HG03354 (cell line): ENCODE data around the gene DENND4C.
"Not testable (repeated sequence)": the region's sequence is repeated elsewhere in the genome, so short reads cannot be mapped to it uniquely, and the experiment has no call there.

Experiments used
- ATAC-seq: cut with Tn5 transposase; IDR thresholded peaks from one replicate; pipeline ENCODE4 v1.9.1; 2021; ENCODE audit warnings: mild to moderate bottlenecking; ENCODE audit not compliant: unreplicated experiment, poor library complexity, severe bottlenecking

Gene DENND4C

DNA sequence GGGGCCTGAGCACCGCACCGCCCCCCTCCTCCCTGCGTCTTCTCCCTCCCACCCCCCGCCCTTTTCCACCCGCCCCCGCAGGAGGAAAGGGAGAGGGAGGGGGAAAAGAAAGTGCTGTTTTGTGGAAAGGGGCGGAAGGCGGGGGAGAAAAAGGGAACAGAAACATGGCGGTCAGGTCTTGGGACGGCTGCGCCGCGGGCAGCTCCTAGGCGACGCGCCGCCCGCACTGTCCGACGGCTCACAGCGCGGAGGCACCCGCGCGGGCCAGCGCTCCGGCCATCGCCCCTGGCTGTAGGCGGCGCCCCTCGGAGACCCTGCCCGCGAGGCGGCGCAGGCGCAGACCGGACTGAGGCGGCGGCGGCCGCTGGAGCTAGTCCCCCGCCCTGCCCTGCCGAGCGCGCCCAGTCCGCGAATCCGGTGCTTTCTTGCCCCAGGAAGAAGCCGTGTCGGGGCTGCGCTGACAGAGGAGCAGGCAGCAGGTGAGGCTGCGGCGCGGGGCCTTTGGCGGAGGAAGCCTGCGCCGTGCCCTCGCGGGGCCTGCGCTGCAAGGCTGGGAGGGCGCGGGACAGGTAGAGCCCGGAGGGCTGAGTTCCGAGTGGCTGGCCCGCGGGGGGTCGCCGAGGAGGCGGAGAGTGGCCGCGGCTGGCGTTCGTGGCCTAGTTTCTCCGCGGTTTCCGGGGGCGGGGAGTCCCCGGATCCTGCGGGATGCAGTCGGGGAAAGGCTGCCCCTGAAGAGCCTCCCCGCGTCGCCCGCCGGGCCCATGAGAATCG is at the start of gene DENND4C:
Gene DENND4C, plus strand, starts transcription at position 339 of the 771 bp plus-strand sequence. CDS start 45,482 bp downstream, outside the sequence.
- peak; percentile 77 for ATAC-seq

DNA sequence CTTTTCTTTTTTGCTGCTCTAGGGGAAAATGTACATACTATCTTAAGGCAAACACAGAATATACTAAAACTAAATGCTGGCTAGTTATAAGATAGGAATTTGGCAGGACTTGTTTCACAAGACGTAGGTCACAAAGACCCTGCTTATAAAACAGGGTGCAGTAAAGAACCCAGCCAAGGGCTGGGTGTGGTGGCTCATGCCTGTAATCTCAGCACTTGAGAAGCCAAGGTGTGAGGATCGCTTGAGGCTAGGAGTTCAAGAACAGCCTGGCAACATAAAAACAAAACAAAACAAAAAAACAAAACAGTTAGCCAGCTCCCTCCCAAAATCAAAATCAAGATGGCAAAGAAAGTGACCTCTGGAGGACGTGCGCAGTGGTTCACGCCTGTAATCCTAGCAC is 49.5 kb upstream of the DENND4C start:
- no peak for ATAC-seq

DNA sequence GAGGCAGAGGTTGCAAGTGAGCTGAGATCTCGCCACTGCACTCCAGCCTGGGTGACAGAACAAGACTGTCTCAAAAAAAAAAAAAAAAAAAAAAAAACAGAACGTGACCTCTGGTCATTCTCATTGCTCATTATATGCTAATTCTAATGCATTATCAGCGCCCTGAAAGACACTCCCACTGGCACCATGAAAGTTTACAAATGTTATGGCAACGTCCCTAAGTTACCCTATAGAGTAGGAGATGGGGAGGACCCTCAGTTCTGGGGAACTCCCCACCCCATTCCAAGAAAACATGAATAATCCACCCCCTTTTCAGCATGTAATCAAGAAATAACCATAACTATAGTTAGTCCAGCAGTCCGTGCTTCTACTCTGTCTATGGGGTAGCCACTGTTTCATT is 48.9 kb upstream of the DENND4C start:
- ATAC-seq: no peak

DNA sequence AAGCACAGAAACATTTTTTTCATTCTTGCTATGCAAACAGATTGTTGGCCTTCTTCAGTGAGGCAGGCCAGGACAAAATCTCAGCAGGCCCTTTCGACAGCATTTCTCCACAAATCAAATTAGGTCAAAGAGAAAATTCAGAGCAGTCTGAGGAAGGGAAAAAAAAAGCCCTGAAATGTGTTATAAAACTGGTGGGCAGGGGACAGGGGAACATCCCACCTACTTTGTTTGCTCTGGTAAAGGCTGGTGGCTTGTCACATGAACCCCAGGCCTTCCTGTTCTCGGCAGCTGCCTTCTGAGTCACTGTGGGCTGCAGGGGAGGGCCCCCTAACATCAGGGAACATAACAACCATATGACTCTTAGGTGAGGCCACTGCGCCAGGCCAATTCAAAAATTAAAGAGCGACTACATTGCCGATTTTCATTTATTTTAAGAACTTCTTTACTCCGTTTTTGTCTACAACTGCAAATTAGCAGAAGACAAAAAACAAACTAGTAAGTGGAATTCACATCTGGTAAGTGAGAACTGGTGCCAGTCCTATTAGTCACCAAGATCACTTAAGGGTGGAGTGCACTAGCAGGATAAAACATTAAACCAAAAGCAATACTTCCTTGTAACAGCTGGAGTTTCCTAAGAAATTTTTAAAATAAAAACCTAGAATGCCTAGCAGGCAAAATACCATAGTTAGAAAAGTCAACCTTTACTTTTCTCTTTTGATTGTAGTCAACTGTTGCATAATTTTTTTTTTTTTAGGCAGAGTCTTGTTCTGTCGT is 46.2 kb upstream of the DENND4C start:
- peak; percentile 99 for ATAC-seq

DNA sequence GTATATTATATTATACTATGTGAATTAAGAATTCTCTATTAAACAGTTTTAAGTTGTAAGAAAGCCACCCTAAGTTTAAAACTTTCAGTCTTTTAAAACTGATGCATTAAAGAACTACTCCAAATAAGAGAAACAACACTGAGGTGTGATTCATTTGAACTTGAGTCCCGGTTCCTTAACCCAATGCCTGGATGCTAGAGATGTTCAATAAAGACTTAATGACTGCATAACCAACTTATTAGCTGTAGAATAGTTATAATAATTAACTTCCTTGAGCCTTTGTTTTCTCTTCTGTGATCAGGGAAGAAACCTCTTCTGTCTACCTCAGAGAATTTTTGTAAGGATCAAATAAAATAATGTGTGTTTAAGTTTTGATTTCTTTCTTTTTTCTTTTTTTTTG is 45.3 kb upstream of the DENND4C start:
- no peak for ATAC-seq

DNA sequence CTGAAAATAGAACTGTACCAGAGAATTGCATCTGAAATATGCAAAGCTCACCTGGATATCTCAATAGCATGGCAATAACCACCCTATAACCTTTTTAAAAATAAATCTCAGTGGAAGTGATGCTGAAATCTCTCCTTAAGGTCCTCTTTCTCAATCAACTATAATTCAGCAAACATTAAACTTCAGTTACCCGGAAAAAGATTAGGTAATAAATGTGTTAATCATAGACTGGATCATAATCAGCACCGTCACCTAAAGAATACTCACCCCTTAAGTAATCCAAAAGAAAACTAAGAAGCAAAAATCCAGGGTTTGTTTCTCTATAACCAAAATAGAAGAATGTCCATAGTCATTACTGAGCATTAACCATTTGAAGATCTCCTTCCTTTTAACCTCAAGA is 44.3 kb upstream of the DENND4C start:
- ATAC-seq: no peak

DNA sequence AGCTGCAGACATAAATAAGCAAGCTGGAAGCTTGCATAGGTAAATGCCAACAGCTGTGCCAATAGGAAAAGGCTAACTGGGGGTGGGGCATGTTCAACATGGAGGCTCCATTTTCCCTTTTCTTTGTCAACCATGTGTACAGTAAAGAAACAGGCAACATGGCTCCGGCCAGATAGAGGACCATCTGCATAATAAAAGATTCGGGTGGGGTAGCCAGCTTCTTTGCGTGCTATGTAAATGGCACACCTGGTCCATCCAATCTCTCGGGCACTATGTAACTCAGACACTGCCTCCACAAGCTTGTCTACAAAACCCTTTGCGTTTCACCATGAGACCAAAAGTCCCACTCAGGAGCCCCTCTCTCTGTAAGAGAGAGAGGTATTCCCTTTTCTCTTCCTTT is 41.7 kb upstream of the DENND4C start:
- ATAC-seq: no peak

DNA sequence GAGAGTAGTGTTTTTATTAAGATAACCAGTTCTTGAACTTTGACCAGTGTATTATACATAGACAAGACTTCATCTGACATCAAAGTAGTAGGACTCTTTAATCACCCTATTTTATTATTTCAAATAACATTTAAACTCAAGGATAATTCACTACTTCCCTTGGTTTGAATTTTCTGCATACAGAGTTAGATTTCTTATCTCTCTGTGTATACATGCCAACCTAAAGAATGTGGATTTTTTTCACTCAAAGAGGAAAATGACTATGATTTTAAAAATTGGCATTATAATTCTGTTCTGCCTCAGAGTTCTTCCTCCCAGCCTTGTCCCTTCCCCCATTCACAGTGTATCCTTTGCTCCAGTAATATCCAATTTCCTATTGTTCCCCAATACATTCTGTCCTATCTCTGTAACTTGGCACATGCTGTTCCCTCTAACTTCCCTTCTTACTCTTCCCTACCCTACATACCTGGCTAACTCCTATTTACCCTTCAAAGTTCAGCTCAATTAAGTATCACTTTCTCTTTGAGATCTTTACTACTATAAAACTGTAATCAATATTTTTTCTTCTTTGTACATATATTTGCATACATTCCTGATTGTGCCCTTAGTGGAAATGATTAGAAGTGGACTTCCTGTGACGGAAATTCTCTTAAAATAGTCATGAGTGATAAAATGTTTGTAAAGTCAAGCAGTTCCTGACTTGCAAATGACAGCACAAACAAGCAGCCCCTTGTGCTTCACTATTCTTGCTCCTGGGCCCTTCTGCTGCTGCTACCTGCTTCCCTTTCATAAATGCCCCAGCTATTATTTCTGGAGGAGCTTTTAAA is 38.1 kb upstream of the DENND4C start:
- ATAC-seq: no peak

DNA sequence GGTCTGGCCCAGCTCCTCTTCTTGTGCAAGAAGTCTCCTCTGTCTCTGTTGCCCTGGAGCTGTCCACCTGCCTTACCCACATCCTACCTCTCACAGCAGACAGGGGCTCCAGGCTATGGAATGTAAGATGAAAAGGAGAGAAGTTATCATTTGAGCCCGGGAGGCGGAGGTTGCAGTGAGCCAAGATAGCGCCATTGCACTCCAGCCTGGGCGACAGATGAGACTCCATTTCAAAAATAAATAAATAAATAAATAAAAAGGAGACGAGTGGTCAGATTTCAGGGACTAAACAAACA is 37.5 kb upstream of the DENND4C start:
- no peak for ATAC-seq

DNA sequence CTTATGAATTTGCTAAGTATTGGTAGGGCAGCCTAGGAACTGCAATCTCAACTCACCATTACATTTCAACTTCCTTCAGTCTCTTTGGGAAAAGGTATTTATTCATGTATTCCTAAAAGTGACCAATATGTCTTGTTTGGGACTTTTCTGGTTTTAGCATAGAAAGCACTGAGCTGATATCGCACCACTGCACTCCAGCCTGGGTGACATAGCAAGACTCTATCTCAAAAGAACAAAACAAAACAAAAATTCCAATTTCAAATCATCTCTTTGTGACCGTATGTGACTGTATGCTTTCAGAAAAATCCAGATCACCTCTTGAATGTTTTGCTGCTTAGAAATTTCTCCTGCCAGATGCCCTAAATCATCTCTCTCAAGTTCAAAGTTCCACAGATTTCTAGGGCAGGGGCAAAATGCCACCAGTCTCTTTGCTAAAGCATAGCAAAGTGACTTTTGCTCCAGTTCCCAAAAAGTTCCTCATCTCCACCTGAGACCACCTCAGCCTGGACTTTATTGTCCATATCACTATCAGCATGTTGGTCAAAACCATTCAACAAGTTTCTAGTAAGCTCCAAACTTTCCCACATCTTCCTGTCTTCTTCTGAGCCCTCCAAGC is 37.0 kb upstream of the DENND4C start:
- ATAC-seq: not testable (repeated sequence)

DNA sequence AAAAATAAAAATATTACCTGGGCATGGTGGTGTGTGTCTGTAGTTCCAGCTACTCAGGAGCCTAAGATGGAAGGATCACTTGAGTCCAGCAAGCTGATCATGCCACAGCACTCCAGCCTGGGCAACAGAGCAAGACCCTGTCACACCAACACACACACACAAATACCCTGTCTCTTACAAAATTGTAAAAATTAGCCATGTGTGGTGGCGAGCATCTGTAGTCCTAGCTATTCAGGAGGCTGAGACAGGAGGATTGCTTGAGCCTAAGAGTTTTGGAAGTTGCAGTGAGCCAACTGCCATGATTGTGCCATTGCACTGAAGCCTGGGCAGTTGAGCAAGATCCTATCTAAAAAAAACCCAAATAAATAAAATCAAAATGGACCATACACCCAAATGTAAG is 32.1 kb upstream of the DENND4C start:
- no peak for ATAC-seq

DNA sequence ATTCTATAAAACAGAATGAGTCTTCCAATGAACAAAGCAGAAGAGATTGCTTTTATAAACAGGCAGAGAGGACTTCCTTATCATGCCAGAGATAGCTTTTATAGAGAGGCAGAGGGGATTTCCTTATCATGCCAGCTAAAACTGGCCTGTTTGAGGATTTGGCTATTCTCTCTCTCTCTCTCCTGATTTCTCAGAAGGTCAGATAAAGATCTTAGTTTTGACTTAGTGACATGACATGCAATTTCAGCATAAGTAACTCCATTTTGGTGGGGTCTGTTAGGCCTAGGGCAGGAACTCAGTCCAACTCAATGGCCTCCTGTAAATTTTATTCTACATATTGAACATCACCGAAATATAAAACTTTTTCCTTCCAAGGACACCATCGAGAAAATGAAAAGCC is 31.5 kb upstream of the DENND4C start:
- ATAC-seq: no peak

DNA sequence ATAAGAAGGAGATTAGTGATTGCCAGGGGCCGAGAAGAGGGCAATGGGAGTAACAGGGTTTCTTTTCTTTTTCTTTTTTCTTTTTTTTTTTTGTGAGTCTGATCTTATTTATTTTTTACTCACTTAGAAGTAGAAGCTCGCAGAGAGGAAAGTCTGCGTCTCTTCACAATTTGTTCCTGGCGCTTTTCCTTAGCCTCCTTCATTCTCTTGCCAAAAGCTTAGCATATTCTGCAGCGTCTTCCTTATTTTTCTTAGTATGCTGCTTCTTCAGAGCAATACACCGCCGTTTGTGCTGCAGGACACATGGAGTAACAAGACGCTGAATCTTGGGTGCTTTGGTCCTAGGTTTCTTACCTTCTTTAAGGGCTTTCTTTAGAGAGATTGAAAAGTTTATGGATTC is 30.3 kb upstream of the DENND4C start:
- no peak for ATAC-seq

DNA sequence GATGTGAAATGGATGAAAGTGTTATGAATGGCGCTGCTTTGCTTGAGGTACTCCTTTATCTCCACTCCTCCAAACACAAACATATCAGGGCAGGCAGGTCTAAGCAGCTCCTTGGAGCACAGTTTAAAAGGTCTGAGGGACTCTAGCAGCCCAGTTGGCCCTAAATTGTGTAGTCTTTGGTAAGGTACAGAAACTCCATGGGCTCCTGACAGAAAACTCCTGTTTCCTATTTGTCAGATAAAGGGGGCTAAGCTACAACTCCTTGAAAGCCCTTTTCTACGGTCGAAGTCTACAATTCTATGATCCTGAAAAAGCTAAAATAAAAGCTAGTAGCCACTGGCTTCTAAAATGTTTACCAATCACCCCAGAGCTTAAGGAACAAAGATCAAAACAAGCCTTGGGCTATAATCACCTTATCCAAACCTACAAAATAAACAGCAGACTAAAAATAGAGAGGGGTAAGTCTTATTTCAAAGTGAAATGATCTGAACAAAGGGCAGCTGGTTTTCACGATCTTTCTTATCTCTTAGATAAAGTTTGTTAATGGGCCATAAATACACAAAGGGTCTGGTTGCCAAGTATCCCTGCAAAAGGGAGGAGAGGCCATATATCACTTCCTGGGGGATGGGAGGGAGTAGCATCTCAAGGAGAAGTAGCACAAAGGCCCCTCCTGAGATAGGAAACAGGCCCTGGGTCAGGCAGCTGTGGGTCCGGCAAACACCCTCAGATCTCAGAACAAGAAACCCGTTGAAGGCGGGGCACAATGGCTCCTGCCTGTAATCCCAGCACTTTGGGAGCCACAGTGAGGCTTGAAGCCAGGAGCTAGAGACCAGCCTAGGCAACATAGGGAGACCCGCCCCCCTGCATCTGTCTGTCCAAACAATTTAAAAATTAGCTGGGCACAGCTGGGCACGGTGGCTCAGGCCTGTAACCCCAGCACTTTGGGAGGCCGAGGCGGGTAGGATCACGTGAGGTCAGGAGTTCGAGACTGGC is 28.3 kb upstream of the DENND4C start:
- no peak for ATAC-seq

DNA sequence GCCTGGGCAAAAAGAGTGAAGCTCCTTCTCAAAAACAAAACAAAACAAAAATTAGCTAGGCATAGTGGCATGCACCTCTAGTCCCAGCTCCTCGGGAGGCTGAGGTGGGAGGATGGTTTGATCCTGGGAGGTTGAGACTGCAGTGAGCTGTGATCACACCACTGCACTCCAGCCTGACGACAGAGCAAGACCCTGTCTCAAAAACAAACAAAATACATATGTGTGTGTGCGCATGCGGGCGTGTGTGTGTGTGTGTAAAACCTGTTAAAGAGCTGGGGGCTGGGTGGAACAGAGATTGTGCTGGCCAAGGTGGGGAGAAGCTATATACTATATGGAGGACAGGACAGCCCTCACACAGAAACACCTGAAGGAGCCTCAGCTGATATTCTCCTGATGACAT is 27.4 kb upstream of the DENND4C start:
- ATAC-seq: no peak

DNA sequence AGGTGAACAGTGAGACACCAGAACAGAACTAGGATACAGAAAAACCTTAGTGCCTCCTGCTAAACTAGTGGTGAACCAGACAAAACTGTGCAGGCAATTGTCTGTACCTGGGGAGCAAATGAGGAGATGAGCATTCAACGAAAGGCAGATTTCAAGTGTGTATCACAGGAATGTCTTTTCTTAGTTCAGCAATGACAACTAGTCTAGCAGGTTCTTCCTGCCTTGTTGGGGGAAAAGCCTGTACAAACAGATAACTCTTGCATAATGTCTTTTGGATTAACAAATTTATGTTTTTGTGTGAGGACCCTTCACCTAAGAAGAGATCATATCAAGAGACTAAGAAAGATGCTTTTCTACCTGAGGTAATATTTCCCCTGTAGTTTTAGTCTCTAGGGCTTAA is 21.8 kb upstream of the DENND4C start:
- no peak for ATAC-seq

DNA sequence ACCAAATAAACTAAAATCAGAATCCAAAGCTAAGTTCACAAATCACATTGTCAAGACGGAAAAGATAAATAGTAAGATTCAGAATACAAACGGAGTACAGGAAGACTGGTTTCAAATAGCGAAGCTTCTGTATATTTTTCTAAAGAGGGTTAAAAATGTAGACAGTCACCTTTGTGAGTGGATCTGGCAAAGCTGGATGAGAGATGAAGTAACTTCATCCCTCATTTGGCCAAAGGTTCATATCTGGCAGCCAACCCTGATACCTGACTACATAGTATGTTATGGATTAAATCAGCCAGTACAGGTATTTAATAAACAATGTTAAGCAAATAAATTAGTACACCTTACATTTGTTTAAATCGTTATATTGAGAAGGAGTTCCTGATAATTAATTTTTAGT is 21.3 kb upstream of the DENND4C start:
- no peak for ATAC-seq

DNA sequence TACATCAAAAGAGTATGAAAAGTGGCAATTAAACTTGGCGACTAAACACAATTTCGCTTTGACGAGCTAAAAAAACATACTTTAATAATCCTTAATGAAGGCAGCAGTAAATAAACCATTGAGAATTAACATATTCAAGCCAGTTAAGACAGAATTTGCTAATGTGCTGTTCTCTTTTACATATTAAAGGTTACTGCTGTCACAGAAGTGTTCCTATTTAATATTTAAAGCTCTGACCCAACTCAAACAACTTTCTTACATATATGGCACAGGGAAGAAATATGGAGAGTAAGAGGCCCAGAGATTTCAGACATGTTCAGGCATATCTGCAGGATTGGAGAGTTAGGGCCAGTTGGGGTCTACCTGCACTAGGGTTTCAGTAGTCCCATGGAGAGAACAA is 16.7 kb upstream of the DENND4C start:
- no peak for ATAC-seq

DNA sequence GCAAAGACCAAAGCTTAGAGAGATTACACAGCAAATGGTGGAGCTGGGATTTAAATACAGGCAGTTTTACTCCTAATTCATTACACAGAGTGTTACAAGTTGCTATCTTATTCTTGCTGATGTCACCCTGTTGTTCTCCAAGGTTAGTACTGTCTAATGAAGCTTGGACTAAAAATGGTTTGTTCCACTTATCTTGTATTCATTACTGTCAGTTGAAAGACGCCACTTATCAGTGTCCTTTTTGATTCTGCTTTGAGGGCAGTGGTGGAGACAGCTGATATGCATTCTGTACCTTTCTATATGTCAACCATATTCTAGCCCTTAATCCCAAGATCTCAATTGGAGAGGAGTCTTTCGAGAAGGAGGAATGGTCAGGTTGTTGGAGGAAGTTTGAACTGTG is 14.0 kb upstream of the DENND4C start:
- ATAC-seq: no peak
